IPS-NIHi7 (cell line): ENCODE data around the gene CIB4.
A peak's percentile ranks its signal among the peaks of the same experiment; 100 is the strongest.
"Not testable (repeated sequence)": the region's sequence is repeated elsewhere in the genome, so short reads cannot be mapped to it uniquely, and the experiment has no call there.

Experiments used
- DNase-seq: peaks from one replicate; pipeline ENCODE4 v3.0.0; 2012; ENCODE audit warnings: mixed read lengths; ENCODE audit errors: extremely low spot score

Gene CIB4

GRCh38 chr2:26568076-26568890, 72.9 kb downstream of the CIB4 start:
- DNase-seq: no peak

DNA sequence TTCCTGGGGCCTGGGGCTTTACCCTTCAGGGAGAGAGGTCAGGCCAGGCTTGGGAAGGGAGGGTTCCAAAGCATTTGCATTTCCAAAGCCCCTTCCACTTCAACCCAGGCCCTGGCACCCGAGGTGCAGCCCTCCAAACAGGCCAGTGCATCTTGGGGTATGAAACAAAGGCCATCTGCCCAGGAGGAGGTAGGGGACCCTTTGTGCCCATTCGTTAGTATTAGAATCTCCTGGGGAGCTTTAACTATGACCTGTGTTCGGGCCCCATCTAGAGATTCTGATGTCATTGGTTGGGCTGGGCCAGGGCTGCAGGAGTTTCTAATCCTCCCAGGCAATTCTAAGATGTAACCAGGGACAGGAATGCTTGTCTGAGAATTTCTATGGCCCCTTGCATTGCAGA, 73.6 kb downstream of the CIB4 start:
- DNase-seq: no peak

DNA sequence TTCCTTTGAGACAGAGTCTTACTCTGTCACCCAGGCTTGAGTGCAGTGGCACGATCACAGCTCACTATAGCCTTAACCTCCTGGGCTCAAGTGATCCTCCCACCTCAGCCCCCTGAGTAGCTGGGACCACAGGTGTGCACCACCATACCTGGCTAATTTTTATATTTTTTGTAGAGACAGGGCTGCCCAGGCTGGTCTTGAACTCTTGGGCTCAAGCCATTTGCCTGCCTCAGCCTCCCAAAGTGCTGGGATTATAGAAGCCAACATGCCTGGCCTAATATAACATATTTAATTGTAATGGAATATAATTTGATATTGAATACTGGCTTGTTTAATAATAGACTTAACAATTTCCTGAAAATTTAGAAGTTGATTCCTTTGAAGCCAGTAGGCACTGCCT, 74.4 kb downstream of the CIB4 start:
- DNase-seq: not testable (repeated sequence)

- no peak for DNase-seq
Observed at GRCh38 chr2:26566081-26566375, 75.1 kb downstream of the CIB4 start.

- no peak for DNase-seq
Observed at GRCh38 chr2:26564121-26564644, 77.0 kb downstream of the CIB4 start.

DNA sequence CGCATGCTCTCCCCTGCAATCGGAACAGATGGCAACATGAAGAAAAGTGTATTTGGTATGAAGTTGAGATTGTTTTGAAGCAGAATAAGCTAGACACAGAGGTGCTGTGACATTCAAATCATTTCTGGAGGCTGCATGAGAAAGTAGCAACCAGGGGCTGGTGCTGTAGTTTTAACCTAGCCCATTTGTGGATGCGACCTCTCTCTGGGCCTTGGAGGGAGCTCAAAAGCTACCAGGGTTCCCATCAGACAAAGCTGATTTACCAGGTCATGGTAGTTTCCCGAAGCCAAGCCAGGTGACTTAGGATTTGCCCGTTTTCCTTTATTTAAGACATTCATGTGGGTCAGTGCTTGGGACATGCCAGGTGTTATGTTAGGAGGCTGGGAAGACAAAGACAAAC, 77.5 kb downstream of the CIB4 start:
- DNase-seq: no peak

- no peak for DNase-seq
Observed at GRCh38 chr2:26562811-26563645, 78.1 kb downstream of the CIB4 start.

DNA sequence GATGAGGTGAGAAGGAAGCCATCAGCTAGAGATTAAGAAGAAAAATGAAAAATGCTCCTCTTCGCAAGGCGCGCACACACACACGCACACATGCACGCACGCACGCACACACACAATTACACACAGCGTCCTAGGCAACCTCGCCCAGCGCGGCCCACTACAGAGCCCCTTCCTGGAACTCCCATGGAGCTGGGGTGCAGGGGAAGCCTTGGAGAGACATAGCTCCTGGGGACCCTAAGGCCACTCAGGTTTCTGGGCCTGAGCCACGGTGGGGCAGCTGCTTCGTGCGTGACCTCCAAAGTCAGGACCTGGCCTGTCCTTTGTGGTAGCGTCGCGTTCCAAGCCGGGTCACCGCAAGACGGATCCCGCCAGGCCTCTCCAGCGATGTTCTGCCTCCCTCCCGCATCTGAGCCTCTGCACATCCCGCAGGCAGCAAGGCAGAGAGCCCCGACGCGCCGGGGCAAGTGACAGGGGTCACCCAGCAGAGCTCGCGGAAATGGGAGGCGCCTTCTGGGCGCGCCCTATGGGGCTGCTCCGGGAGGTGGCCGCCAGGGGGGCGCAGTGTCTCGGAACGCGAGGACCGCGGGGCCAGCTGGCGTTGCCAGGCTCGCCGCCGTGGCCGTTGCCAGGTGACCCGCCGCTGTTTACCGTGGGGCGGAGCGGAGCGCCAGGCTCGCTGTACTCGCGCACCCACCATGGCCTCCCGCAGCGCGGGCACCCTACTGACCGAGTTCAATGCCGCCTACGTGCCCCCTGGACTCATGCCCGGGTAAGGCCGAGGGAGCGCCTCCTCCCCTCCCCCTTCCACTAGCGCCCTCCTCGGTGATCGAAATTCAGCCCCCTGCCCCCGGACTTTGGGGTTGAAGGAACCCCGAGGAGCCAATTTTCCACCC, 79.0 kb downstream of the CIB4 start:
- peak; percentile 52 for DNase-seq

GRCh38 chr2:26561376-26561775, 79.8 kb downstream of the CIB4 start:
- no peak for DNase-seq

- DNase-seq: no peak
Observed at GRCh38 chr2:26560892-26561291, 80.3 kb downstream of the CIB4 start.

DNA sequence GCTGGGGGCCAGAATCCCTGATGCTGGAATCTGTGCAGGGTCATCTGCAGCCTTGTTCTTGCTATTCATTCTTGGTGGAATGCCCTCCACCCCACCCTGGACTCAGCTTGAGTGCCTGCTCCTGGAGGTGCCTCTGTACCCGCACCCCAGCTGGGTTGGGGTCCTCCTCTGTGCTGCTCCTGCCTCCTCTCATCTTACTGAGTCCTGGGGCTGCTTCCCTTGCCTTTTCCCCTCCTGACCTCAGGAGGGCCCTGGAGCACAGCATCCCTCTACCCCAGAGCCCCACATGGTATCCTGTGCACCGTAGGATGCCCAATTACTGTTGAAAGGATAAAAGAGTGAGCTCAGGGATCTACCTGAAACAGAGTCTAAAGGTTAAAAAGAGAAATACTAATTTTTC, 81.6 kb downstream of the CIB4 start:
- DNase-seq: peak; percentile 79

DNA sequence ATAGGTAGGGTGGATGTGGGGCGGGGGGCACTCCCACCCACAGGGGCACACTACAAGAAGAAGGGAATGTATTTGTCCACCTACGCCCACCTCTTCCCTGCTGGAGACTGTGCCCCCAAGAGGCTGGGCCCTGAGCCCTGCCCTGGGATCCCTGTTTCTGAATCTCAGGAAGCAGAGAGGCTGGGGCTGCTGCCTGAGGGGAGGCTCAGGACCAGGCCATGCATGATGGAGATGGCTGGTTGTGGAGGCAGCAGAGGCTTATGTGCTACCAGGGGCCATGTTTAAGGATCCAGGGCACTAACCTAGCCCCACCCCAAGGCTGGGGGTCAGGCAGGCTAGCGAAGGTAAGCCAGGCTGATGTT, 82.1 kb downstream of the CIB4 start:
- DNase-seq: no peak

DNA sequence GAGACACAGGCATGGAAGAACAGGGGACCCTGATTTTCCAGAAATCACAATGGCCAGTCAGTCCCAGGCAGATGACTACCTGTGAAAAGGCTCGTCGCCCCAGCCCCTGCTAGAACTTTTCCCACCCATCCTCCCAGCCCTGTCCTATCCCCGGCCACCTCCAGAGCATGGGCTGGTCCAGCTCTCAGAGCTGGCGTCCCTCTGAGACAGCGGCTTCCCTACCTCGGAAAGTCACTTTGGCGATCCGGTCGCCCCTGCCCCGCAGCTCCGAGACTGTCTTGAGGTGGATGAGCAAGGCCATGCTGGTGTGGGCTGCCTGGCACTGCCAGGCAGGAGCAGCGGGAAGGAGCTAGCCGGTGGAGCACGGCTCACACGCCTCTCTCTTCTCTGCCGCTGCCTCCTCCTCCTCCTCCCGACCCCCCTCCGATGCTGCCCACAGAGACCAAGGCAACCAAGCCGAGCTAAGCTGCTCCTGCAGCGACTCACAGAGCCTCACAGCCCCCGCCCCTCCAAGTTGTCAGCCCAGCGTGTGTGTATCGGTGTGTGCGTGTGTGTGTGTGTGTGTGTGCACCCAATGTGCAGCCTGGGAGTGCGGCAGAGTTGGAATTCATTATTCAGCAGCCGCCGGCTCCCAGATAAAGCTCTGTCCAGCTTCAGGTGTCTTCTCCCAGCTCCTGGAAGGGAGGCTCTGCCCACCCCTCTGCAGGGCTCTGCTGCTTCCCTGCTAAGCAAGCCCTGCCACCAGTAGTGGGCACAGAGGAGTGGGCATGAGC, 82.7 kb downstream of the CIB4 start:
- no peak for DNase-seq

GRCh38 chr2:26557244-26557925, 83.8 kb downstream of the CIB4 start:
- no peak for DNase-seq

GRCh38 chr2:26556309-26557243, 84.6 kb downstream of the CIB4 start:
- no peak for DNase-seq

- peak; percentile 69 for DNase-seq
Observed at GRCh38 chr2:26555246-26556133, 85.7 kb downstream of the CIB4 start.

GRCh38 chr2:26552641-26553374, 88.4 kb downstream of the CIB4 start:
- DNase-seq: no peak
